Neural cell (in vitro differentiated cells): ENCODE results near the gene COPZ1. TPM values are rescaled to one million over a fixed set of nuclear protein-coding genes. Genes with fewer than 3 reads are reported as not detected.

Source experiments
- H2AFZ ChIP-seq: fragments of 200-600, 300-800 bp; sonication (generic), shearing (Covaris generic); 2 replicates; pipeline ENCODE4 v1.6.0; 2014; ENCODE audit warnings: low read depth, mild to moderate bottlenecking, antibody characterized with exemption, low read length, moderate library complexity
- H3F3A ChIP-seq: fragments of 200-600 bp; shearing (Covaris generic); 2 replicates; pipeline ENCODE4 v1.6.1; 2016; ENCODE audit warnings: mild to moderate bottlenecking, moderate library complexity, mixed read lengths, antibody characterized with exemption, low read length; ENCODE audit not compliant: insufficient read depth, poor library complexity, severe bottlenecking
- H3K27ac ChIP-seq: fragments of 200-600, 300-800 bp; sonication (generic), shearing (Covaris generic); 2 replicates; pipeline ENCODE4 v1.5.1; 2014; ENCODE audit warnings: mild to moderate bottlenecking, low read length, moderate library complexity
- H3K27me3 ChIP-seq: fragments of 300-800, 200-600 bp; sonication (generic), shearing (Covaris generic); 2 replicates; pipeline ENCODE4 v1.6.0; 2014; ENCODE audit warnings: mild to moderate bottlenecking, low read depth, low read length, moderate library complexity; ENCODE audit not compliant: insufficient read depth
- H3K36me3 ChIP-seq: fragments of 300-800, 200-600 bp; sonication (generic), shearing (Covaris generic); 2 replicates; pipeline ENCODE4 v1.5.1; 2014; ENCODE audit warnings: mild to moderate bottlenecking, antibody characterized with exemption, low read length, moderate library complexity; ENCODE audit not compliant: insufficient read depth
- H3K4me2 ChIP-seq: fragments of 300-800, 200-600 bp; sonication (generic), shearing (Covaris generic); 2 replicates; pipeline ENCODE4 v1.6.0; 2014; ENCODE audit warnings: mild to moderate bottlenecking, low read length
- H3K4me3 ChIP-seq: fragments of 300-800, 200-600 bp; sonication (generic), shearing (Covaris generic); 2 replicates; pipeline ENCODE4 v1.5.1; 2014; ENCODE audit warnings: mild to moderate bottlenecking, low read length, moderate library complexity
- H3K79me2 ChIP-seq: fragments of 200-600 bp; shearing (Covaris generic); replicated peaks from 2 replicates; pipeline ENCODE4 v1.6.0; 2014; ENCODE audit warnings: mild to moderate bottlenecking, low read length, moderate library complexity; ENCODE audit not compliant: insufficient read depth
- H3K9ac ChIP-seq: fragments of 300-800, 200-600 bp; sonication (generic), shearing (Covaris generic); 2 replicates; pipeline ENCODE4 v1.6.1; 2016; ENCODE audit warnings: mild to moderate bottlenecking, low read length, mixed read lengths
- H3K9me2 ChIP-seq: fragments of 200-600 bp; shearing (Covaris generic); 2 replicates; pipeline ENCODE4 v1.6.1; 2016; ENCODE audit warnings: mild to moderate bottlenecking, low read length, mixed read lengths; ENCODE audit not compliant: insufficient read depth
- H3K9me3 ChIP-seq: fragments of 200-600, 300-800 bp; sonication (generic), shearing (Covaris generic); 2 replicates; pipeline ENCODE4 v1.6.1; 2016; ENCODE audit warnings: mild to moderate bottlenecking, mixed run types, low read length, moderate library complexity, mixed read lengths
- H4K20me1 ChIP-seq: fragments of 200-600 bp; shearing (Covaris generic); 2 replicates; pipeline ENCODE4 v1.6.1; 2016; ENCODE audit warnings: mild to moderate bottlenecking, mixed run types; ENCODE audit not compliant: insufficient read depth
- EP300 ChIP-seq: fragments of 450-650 bp; conservative IDR thresholded peaks from 2 replicates; pipeline ENCODE4 v1.6.1; 2014; ENCODE audit warnings: antibody characterized with exemption, mild to moderate bottlenecking, moderate library complexity; ENCODE audit not compliant: poor library complexity, severe bottlenecking
- EZH2 ChIP-seq: fragments of 200-600, 300-800 bp; shearing (Covaris generic), sonication (generic); IDR thresholded peaks from 2 replicates; pipeline ENCODE4 v1.6.1; 2014; ENCODE audit warnings: antibody characterized with exemption, low read length, borderline replicate concordance, mild to moderate bottlenecking; ENCODE audit not compliant: insufficient read depth, poor library complexity, severe bottlenecking
- MXI1 ChIP-seq: fragments of 450-650 bp; conservative IDR thresholded peaks from 2 replicates; pipeline ENCODE4 v1.6.1; 2014; ENCODE audit warnings: antibody characterized with exemption, mild to moderate bottlenecking; ENCODE audit not compliant: poor library complexity, severe bottlenecking
- POLR2AphosphoS5 ChIP-seq: IDR thresholded peaks from 2 replicates; pipeline ENCODE4 v1.6.1; 2012
- RAD21 ChIP-seq: fragments of 450-650 bp; conservative IDR thresholded peaks from 2 replicates; pipeline ENCODE4 v1.6.1; 2014; ENCODE audit warnings: antibody characterized with exemption, mild to moderate bottlenecking, moderate library complexity
- SMC3 ChIP-seq: fragments of 450-650 bp; conservative IDR thresholded peaks from 2 replicates; pipeline ENCODE4 v1.6.1; 2014; ENCODE audit warnings: antibody characterized with exemption, mild to moderate bottlenecking, moderate library complexity; ENCODE audit not compliant: poor library complexity
- TAF1 ChIP-seq: IDR thresholded peaks from 2 replicates; pipeline ENCODE4 v1.6.1; 2012; ENCODE audit warnings: low read depth
- polyA plus RNA-seq: library from polyadenylated mRNA; depleted of rRNA; stranded (reverse); fragments of >200 nt; gene quantifications from 2 replicates; pipeline ENCODE4 v1.2.3, GENCODE V29; 2014
- TF ChIP-seq, protein P1 (sequence below): IDR thresholded peaks from 2 replicates; pipeline ENCODE4 v1.6.1; 2012; ENCODE audit warnings: borderline replicate concordance
- TF ChIP-seq, protein P2 (sequence below): fragments of 450-650 bp; IDR thresholded peaks from 2 replicates; pipeline ENCODE4 v1.5.1; 2014; ENCODE audit warnings: antibody characterized with exemption, mild to moderate bottlenecking, moderate library complexity; ENCODE audit not compliant: poor library complexity, severe bottlenecking

Gene COPZ1
- polyA plus RNA-seq, 1 donor from 2014 or later: 192 TPM

DNA sequence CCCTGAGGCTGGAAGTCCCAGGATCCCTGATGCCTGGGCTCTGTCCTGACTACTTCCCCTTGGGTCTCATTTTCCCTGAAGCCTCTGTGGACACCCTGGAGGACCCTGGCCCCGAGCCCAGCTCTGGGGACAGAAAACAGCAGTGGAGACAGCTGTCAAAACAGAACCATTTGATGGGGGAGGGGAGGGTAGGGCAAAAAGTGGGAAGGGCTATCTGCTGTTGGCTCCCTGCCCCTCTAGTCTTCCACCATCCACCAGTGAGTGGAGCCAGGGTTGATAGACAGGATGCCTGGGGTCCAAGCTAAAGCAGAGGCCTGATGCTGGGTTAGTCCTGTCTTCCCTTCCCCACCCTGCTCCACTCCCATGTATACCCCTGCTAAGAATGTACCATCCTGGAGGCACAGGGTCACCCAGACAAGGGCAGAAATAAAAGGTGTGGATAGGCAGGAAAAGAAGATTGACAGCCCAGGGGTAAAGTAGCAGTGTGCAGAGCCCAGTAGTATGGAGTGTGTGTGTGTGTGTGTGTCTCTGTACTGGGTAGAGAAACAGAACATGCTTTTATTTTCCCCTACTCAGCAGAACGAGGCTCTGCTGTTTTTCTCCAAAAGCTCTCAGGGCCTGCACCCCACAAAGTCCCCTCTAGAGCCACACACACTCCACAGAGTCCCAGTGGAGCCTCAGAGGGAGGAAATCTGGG lies 49.8 kb downstream of the COPZ1 start:
- H2AFZ ChIP-seq: no peak overlapping the region
- no peaks in the 10 kb centered on the region for H3K79me2 ChIP-seq
- H3K9ac ChIP-seq: no peak overlapping the region
- H3K27ac ChIP-seq: no peak overlapping the region
- no peak for TF ChIP-seq SMC3
- no peak for TF ChIP-seq POLR2AphosphoS5
- TF ChIP-seq, protein P1, sequence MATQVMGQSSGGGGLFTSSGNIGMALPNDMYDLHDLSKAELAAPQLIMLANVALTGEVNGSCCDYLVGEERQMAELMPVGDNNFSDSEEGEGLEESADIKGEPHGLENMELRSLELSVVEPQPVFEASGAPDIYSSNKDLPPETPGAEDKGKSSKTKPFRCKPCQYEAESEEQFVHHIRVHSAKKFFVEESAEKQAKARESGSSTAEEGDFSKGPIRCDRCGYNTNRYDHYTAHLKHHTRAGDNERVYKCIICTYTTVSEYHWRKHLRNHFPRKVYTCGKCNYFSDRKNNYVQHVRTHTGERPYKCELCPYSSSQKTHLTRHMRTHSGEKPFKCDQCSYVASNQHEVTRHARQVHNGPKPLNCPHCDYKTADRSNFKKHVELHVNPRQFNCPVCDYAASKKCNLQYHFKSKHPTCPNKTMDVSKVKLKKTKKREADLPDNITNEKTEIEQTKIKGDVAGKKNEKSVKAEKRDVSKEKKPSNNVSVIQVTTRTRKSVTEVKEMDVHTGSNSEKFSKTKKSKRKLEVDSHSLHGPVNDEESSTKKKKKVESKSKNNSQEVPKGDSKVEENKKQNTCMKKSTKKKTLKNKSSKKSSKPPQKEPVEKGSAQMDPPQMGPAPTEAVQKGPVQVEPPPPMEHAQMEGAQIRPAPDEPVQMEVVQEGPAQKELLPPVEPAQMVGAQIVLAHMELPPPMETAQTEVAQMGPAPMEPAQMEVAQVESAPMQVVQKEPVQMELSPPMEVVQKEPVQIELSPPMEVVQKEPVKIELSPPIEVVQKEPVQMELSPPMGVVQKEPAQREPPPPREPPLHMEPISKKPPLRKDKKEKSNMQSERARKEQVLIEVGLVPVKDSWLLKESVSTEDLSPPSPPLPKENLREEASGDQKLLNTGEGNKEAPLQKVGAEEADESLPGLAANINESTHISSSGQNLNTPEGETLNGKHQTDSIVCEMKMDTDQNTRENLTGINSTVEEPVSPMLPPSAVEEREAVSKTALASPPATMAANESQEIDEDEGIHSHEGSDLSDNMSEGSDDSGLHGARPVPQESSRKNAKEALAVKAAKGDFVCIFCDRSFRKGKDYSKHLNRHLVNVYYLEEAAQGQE: no peak
- no peak for TF ChIP-seq EP300
- no peak for TF ChIP-seq RAD21
- no peak for TF ChIP-seq EZH2
- no peak for TF ChIP-seq MXI1
- TF ChIP-seq, protein P2, sequence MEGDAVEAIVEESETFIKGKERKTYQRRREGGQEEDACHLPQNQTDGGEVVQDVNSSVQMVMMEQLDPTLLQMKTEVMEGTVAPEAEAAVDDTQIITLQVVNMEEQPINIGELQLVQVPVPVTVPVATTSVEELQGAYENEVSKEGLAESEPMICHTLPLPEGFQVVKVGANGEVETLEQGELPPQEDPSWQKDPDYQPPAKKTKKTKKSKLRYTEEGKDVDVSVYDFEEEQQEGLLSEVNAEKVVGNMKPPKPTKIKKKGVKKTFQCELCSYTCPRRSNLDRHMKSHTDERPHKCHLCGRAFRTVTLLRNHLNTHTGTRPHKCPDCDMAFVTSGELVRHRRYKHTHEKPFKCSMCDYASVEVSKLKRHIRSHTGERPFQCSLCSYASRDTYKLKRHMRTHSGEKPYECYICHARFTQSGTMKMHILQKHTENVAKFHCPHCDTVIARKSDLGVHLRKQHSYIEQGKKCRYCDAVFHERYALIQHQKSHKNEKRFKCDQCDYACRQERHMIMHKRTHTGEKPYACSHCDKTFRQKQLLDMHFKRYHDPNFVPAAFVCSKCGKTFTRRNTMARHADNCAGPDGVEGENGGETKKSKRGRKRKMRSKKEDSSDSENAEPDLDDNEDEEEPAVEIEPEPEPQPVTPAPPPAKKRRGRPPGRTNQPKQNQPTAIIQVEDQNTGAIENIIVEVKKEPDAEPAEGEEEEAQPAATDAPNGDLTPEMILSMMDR: no peak
- TF ChIP-seq TAF1: no peak
- no peaks in the 10 kb centered on the region for H3K9me2 ChIP-seq
- no peaks in the 10 kb centered on the region for H3K27me3 ChIP-seq
- no peak overlapping the region for H3K4me3 ChIP-seq
- H3K36me3 ChIP-seq: no peaks in the 10 kb centered on the region
- no peaks in the 10 kb centered on the region for H3K9me3 ChIP-seq
- H4K20me1 ChIP-seq: no peaks in the 10 kb centered on the region
- no peak overlapping the region for H3K4me2 ChIP-seq
- no peaks in the 10 kb centered on the region for H3F3A ChIP-seq

DNA sequence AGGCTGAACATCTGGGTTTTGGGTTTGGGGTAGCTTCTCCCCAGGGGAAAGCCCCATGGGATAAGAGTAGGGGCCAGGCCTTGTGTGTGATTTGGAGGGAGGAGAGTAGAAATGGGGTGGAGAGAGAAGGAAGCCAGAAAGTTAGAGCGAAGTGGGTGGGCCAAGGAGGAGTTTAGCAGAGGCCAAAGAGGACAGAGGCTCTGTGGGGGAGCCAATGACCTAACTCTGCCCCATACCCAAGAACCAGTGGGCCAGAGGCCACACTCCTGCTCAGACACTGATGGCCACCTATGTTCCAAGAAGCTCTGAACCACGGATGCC lies 50.3 kb downstream of the COPZ1 start:
- H3K4me3 ChIP-seq: no peak overlapping the region
- no peaks in the 10 kb centered on the region for H3K9me2 ChIP-seq
- no peaks in the 10 kb centered on the region for H3K36me3 ChIP-seq
- H3K27ac ChIP-seq: no peak overlapping the region
- H3K9ac ChIP-seq: no peak overlapping the region
- H3K79me2 ChIP-seq: no peaks in the 10 kb centered on the region
- H3K9me3 ChIP-seq: no peaks in the 10 kb centered on the region
- no peak overlapping the region for H3K4me2 ChIP-seq
- H4K20me1 ChIP-seq: no peaks in the 10 kb centered on the region
- no peaks in the 10 kb centered on the region for H3F3A ChIP-seq
- H3K27me3 ChIP-seq: no peaks in the 10 kb centered on the region
- no peak for TF ChIP-seq SMC3
- TF ChIP-seq, protein P1: no peak
- no peak for TF ChIP-seq EP300
- no peak for TF ChIP-seq RAD21
- TF ChIP-seq TAF1: no peak
- TF ChIP-seq, protein P2: no peak
- no peak for TF ChIP-seq EZH2
- no peak for TF ChIP-seq POLR2AphosphoS5
- TF ChIP-seq MXI1: no peak
- H2AFZ ChIP-seq: no peak overlapping the region
